Glutamatergic neuron (in vitro differentiated cells): ENCODE data around the gene EPB41L2. TPM values are rescaled to one million over a fixed set of nuclear protein-coding genes. Genes with fewer than 3 reads are reported as not detected.
"Not testable (repeated sequence)": the region's sequence is repeated elsewhere in the genome, so short reads cannot be mapped to it uniquely, and the experiment has no call there.

ENCODE experiments used
- DNase-seq: peaks from one replicate; pipeline ENCODE4 v3.0.0; 2022
- H3K27ac Mint-ChIP-seq: one replicate; pipeline ENCODE4 v1.8.0; 2020; ENCODE audit warnings: mild to moderate bottlenecking, mixed read lengths, inconsistent platforms; ENCODE audit not compliant: unreplicated experiment
- H3K27me3 Mint-ChIP-seq: one replicate; pipeline ENCODE4 v1.8.0; 2020; ENCODE audit warnings: mild to moderate bottlenecking, moderate library complexity, mixed read lengths, inconsistent platforms; ENCODE audit not compliant: unreplicated experiment
- H3K36me3 Mint-ChIP-seq: one replicate; pipeline ENCODE4 v1.8.0; 2020; ENCODE audit warnings: mild to moderate bottlenecking, mixed read lengths, inconsistent platforms; ENCODE audit not compliant: unreplicated experiment
- H3K4me1 Mint-ChIP-seq: one replicate; pipeline ENCODE4 v1.8.0; 2020; ENCODE audit warnings: mild to moderate bottlenecking, low read depth, mixed read lengths, inconsistent platforms; ENCODE audit not compliant: unreplicated experiment
- H3K4me3 Mint-ChIP-seq: one replicate; pipeline ENCODE4 v1.8.0; 2020; ENCODE audit warnings: mild to moderate bottlenecking, mixed read lengths, inconsistent platforms; ENCODE audit not compliant: unreplicated experiment
- H3K9me3 Mint-ChIP-seq: one replicate; pipeline ENCODE4 v1.8.0; 2020; ENCODE audit warnings: mild to moderate bottlenecking, moderate library complexity, mixed read lengths, inconsistent platforms; ENCODE audit not compliant: unreplicated experiment
- CTCF ChIP-seq: fragments of 200-600 bp; sonication (generic); IDR thresholded peaks from one replicate; pipeline ENCODE4 v1.5.0; 2021; ENCODE audit not compliant: partially characterized antibody, unreplicated experiment
- total RNA-seq: library from RNA; stranded (reverse); fragmentation: NEBNext Ultra II Directional; extraction: Animal tissue kit (Norgen Biotek cat#: 25700); gene quantifications from one replicate; pipeline ENCODE4 v1.2.1, GENCODE V29; 2021; ENCODE audit not compliant: unreplicated experiment

EPB41L2 gene
- total RNA-seq, 1 donor from 2014 or later = 36.2 TPM

- H3K36me3 Mint-ChIP-seq = no peaks in the 10 kb centered on the region
- no peaks in the 10 kb centered on the region for H3K4me1 Mint-ChIP-seq
- peaks cover 1% of the 10 kb centered on the region for H3K9me3 Mint-ChIP-seq
- no peaks in the 10 kb centered on the region for H3K27me3 Mint-ChIP-seq
- TF ChIP-seq CTCF = no peak
- no peak for DNase-seq
- no peak overlapping the region for H3K4me3 Mint-ChIP-seq
- H3K27ac Mint-ChIP-seq = no peak overlapping the region
Measured at GRCh38 chr6:131101911-131102680, 39.1 kb upstream of the EPB41L2 start.

- Mint-ChIP-seq H3K4me3 (no peak overlapping the region), H3K9me3 (peaks cover 1% of the 10 kb centered on the region), H3K27ac (no peak overlapping the region), H3K4me1 (no peaks in the 10 kb centered on the region), H3K36me3 (no peaks in the 10 kb centered on the region), H3K27me3 (peaks cover 1% of the 10 kb centered on the region)
- TF ChIP-seq CTCF = no peak
- no peak for DNase-seq
Measured at GRCh38 chr6:131096786-131097185, 33.7 kb upstream of the EPB41L2 start.

GRCh38 chr6:131093334-131093733 is 30.3 kb upstream of the EPB41L2 start:
- Mint-ChIP-seq H3K4me1 (no peaks in the 10 kb centered on the region), H3K4me3 (no peak overlapping the region), H3K36me3 (no peaks in the 10 kb centered on the region), H3K9me3 (no peaks in the 10 kb centered on the region), H3K27me3 (peaks cover 3% of the 10 kb centered on the region), H3K27ac (no peak overlapping the region)
- DNase-seq = no peak
- TF ChIP-seq CTCF = no peak

GRCh38 chr6:131091944-131092343 is 28.9 kb upstream of the EPB41L2 start:
- H3K9me3 Mint-ChIP-seq, H3K4me1 Mint-ChIP-seq, H3K27ac Mint-ChIP-seq, H3K27me3 Mint-ChIP-seq, DNase-seq, H3K4me3 Mint-ChIP-seq, H3K36me3 Mint-ChIP-seq: not testable (repeated sequence)

GRCh38 chr6:131090339-131090738 is 27.3 kb upstream of the EPB41L2 start:
- not testable (repeated sequence) for H3K9me3 Mint-ChIP-seq, H3K27me3 Mint-ChIP-seq, DNase-seq, H3K27ac Mint-ChIP-seq, H3K4me3 Mint-ChIP-seq, H3K36me3 Mint-ChIP-seq, H3K4me1 Mint-ChIP-seq

GRCh38 chr6:131084982-131085381 is 21.9 kb upstream of the EPB41L2 start:
- Mint-ChIP-seq H3K27me3 (peaks cover 4% of the 10 kb centered on the region), H3K4me1 (no peaks in the 10 kb centered on the region), H3K9me3 (no peaks in the 10 kb centered on the region), H3K4me3 (no peak overlapping the region), H3K27ac (no peak overlapping the region), H3K36me3 (peaks cover 7% of the 10 kb centered on the region)
- DNase-seq = no peak
- peak; percentile 16 for TF ChIP-seq CTCF
